Left renal pelvis (tissue), 4 donors: Measurements from ENCODE around the gene SEZ6L. TPM values are rescaled to one million over a fixed set of nuclear protein-coding genes. Genes with fewer than 3 reads are reported as not detected.

ENCODE experiments used
- DNase-seq, 4 donors: peaks; one replicate each; pipeline ENCODE4 v3.0.0-alpha.2; 2013; ENCODE audit warnings: low read depth in 4 of 4, low spot score in 3 of 4
- polyA plus RNA-seq, 4 donors: library from polyadenylated mRNA; unstranded; fragments of 120-200 nt; gene quantifications; one replicate each; pipeline ENCODE4 v1.2.1, GENCODE V29; 2013; ENCODE audit not compliant: insufficient read length in 4 of 4

Gene SEZ6L
- polyA plus RNA-seq, 4 donors: 0.13 to 1.3 (median 0.38) TPM

- no peak for DNase-seq
Observed at GRCh38 chr22:26367402-26368245, 198.4 kb downstream of the SEZ6L start.

GRCh38 chr22:26372890-26373289 is 203.6 kb downstream of the SEZ6L start:
- DNase-seq: no peak

GRCh38 chr22:26374391-26375026 is 205.2 kb downstream of the SEZ6L start:
- no peak for DNase-seq

GRCh38 chr22:26377170-26377830 is 208.0 kb downstream of the SEZ6L start:
- DNase-seq: no peak

GRCh38 chr22:26380072-26380830 is 211.0 kb downstream of the SEZ6L start:
- no peak for DNase-seq

GRCh38 chr22:26382782-26383181 is 213.5 kb downstream of the SEZ6L start:
- no peak for DNase-seq

GRCh38 chr22:26383968-26384556 is 214.8 kb downstream of the SEZ6L start:
- DNase-seq: no peak

GRCh38 chr22:26385164-26385563 is 215.9 kb downstream of the SEZ6L start:
- DNase-seq: no peak

- no peak for DNase-seq
Observed at GRCh38 chr22:26389125-26389524, 219.9 kb downstream of the SEZ6L start.

- DNase-seq: no peak
Observed at GRCh38 chr22:26391091-26391490, 221.8 kb downstream of the SEZ6L start.

- DNase-seq: no peak
Observed at GRCh38 chr22:26391623-26392022, 222.4 kb downstream of the SEZ6L start.

GRCh38 chr22:26393929-26394328 is 224.7 kb downstream of the SEZ6L start:
- no peak for DNase-seq

- DNase-seq: no peak
Observed at GRCh38 chr22:26394777-26395176, 225.5 kb downstream of the SEZ6L start.

GRCh38 chr22:26395926-26396325 is 226.7 kb downstream of the SEZ6L start:
- DNase-seq: no peak

GRCh38 chr22:26398741-26399153 is 229.5 kb downstream of the SEZ6L start:
- peak in 1 of 4 donors; percentile 26 for DNase-seq

- DNase-seq: no peak
Observed at GRCh38 chr22:26399289-26399688, 230.0 kb downstream of the SEZ6L start.

- DNase-seq: no peak
Observed at GRCh38 chr22:26401726-26402125, 232.5 kb downstream of the SEZ6L start.

- no peak for DNase-seq
Observed at GRCh38 chr22:26404851-26405421, 235.7 kb downstream of the SEZ6L start.

- DNase-seq: no peak
Observed at GRCh38 chr22:26406118-26406517, 236.9 kb downstream of the SEZ6L start.
